ENCODE results near the gene ADGRG3.
"Not testable (repeated sequence)": the region's sequence is repeated elsewhere in the genome, so short reads cannot be mapped to it uniquely, and the experiment has no call there.

Gene ADGRG3

DNA sequence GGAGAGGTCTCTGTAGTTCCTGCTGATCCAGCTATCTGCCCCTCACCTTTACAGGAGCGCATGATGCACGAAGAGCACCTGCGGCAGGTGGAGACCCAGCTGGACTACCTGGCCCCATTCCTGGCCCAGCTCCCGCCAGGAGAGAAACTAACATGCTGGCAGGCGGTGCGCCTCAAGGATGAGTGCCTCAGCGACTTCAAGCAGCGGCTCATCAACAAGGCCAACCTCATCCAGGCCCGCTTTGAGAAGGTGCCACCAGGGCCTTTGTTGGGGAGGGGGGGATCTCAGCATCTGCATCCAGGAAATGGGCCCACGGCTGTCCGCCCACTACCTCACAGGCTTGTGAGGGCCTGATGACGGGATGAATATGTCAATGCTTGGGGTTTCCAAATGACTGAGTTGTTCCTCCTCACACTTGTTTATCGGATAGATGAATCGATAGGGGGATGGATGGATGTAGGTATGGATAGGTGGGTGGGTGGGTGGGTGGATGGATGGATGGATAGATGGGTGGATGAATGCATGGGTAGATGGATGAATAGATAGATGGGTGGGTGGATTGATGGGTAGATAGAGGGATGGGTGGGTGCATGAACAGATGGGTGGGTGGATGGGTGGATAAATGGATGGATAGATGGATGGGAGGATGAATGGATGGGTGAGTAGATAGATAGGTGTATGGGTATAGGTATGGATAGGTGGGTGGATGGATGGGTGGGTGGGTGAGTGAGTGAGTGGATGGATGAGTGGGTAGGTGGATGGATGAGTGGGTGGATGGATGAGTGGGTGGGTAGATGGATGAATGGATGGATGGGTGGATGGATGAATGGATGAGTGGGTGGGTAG is 60.5 kb downstream of the ADGRG3 start:
- H3K27ac ChIP-seq = no peak overlapping the region
- TF ChIP-seq, protein P1, sequence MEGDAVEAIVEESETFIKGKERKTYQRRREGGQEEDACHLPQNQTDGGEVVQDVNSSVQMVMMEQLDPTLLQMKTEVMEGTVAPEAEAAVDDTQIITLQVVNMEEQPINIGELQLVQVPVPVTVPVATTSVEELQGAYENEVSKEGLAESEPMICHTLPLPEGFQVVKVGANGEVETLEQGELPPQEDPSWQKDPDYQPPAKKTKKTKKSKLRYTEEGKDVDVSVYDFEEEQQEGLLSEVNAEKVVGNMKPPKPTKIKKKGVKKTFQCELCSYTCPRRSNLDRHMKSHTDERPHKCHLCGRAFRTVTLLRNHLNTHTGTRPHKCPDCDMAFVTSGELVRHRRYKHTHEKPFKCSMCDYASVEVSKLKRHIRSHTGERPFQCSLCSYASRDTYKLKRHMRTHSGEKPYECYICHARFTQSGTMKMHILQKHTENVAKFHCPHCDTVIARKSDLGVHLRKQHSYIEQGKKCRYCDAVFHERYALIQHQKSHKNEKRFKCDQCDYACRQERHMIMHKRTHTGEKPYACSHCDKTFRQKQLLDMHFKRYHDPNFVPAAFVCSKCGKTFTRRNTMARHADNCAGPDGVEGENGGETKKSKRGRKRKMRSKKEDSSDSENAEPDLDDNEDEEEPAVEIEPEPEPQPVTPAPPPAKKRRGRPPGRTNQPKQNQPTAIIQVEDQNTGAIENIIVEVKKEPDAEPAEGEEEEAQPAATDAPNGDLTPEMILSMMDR (conservative IDR thresholded peaks at IDR 0.05) = no peak
- TF ChIP-seq ZFX (IDR thresholded peaks at IDR 0.05) = no peak

DNA sequence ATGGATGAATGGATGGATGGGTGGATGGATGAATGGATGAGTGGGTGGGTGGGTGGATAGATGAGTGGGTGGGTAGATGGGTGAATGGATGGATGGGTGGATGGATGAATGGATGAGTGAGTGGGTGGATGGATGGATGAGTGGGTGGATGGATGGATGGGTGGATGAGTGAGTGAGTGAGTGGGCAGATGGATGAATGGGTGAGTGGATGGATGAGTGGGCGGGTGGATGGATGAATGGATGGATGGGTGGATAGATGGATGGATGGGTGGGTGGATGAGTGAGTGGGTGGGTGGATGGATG is 61.0 kb downstream of the ADGRG3 start:
- TF ChIP-seq ZFX (IDR thresholded peaks at IDR 0.05) = no peak
- TF ChIP-seq, protein P1 (conservative IDR thresholded peaks at IDR 0.05) = no peak
- no peak overlapping the region for H3K27ac ChIP-seq

DNA sequence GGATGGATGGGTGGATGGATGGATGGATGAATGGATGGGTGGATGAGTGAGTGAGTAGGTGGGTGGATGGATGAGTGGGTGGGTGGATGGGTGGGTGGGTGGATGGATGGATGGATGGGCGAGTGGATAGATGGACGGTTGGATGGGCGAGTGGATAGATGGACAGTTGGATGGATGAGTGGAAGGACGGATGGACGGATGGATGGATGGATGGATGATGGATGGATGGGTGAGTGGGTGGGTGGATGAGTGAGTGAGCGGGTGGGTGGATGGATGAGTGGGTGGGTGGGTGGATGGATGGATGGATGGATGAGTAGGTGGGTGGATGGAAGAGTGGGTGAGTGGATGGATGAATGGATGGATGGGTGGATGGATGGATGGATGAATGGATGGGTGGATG is 61.7 kb downstream of the ADGRG3 start:
- H3K27ac ChIP-seq = not testable (repeated sequence)

DNA sequence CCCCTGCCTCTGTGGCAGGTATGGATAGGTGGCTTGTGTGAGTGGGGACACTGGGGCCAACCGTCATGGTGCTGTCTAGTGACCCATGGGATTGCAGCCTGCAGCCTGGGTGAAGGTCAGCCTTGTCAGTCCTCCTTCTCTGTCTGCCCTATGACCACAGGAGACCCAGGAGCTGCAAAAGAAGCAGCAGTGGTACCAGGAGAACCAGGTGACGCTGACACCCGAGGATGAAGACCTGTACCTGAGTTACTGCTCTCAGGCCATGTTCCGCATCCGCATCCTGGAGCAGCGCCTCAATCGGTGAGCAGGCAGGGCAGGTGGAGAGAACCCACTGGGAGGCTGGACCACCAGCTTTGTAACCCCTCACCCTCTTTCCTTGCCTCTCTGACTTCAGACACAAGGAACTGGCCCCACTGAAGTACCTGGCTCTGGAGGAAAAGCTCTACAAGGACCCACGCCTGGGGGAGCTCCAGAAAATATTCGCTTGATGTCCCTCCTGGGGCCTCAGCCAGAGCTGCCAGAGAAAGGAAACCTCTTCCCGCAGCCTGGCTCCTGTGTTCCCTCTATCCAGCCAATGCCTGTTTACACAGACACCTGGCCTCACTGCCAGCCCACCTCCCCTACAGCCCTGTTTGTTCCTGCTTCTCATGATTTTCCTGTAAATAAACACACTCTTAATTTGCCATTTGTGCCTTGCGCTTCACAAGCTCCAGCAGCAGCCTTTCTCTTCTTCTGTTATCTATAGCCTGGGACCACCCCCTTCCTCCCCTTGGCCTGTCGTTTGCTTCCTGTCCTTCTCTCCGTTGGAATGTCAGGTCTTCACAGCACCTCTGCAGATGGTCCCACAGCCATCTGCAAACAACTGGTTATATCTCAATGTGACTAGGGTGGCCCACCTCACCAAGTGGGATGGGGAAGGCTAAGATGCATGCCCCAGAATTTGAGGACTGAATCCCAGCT is 62.9 kb downstream of the ADGRG3 start:
- no peak for TF ChIP-seq ZFX (IDR thresholded peaks at IDR 0.05)
- TF ChIP-seq, protein P1 (conservative IDR thresholded peaks at IDR 0.05) = no peak
- H3K27ac ChIP-seq = no peak overlapping the region

DNA sequence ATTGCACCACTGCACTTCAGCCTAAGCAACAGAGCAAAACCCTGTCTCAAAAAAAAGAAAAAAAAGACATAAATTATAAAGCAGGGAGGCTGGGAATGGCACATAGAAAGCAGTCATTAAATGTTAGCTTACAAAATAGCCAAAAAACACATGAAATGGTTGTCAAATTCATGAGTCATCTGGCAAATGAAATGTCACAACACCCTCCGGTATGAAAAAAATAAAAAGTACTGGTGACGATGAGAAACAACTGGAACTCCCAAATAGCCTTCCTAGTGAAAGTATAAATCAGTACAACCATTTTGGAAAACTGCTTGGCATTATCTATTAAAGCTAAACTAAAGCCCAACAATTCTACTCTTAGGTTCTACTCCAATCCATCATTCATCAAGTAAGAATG is 63.9 kb downstream of the ADGRG3 start:
- H3K27ac ChIP-seq = no peak overlapping the region
- no peak for TF ChIP-seq ZFX (IDR thresholded peaks at IDR 0.05)
- TF ChIP-seq, protein P1 (conservative IDR thresholded peaks at IDR 0.05) = no peak

DNA sequence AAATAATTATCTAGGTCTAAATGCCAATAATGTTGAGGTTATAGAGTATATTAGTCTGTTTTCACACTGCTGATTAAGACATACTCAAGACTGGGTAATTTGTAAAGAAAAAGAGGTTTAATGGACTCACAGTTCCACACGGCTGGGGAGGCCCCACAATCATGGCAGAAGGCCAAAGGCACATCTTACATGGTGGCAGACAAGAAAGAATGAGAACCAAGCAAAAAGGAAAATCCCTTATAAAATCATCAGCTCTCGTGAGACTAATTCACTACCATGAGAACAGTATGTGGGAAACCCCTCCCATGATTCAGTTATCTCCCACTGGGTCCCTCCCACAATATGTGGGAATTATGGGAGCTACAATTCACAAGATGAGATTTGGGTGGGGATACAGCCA is 64.6 kb downstream of the ADGRG3 start:
- no peak overlapping the region for H3K27ac ChIP-seq
- TF ChIP-seq, protein P1 (conservative IDR thresholded peaks at IDR 0.05) = no peak
- no peak for TF ChIP-seq ZFX (IDR thresholded peaks at IDR 0.05)

DNA sequence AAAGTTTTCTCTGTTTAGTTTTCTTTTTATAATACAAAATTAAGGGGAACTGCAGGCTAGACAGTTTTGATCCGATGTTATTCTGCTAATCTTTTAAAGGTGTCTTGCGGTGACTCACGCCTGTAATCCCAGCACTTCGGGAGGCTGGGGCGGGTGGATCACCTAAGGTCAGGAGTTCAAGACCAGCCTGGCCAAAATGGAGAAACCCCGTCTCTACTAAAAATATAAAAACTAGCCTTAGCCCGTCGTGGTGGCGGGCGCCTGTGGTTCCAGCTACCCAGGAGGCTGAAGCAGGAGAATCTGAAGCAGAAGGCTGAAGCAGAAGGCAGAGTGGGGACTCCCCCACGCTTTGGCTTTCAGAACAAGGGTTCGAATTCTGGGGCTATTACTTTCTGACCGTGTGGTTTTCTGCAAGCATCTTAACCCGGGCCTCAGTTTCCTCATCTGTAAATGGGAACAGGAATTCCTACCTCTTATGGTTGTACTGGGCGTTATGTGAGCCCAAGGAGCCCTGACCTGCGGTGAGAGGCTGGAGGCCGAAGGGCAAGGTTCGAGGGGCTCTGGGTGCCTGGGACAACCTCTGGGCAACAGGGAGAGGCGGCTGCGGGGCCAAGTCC is 66.3 kb downstream of the ADGRG3 start:
- peak overlapping the region; percentile 87 for H3K27ac ChIP-seq
- TF ChIP-seq, protein P1 (conservative IDR thresholded peaks at IDR 0.05) = no peak
- no peak for TF ChIP-seq ZFX (IDR thresholded peaks at IDR 0.05)
